GM18858 (cell line): ENCODE data around the gene SLC38A11.

Experiments used
- ATAC-seq: cut with Tn5 transposase; IDR thresholded peaks from one replicate; pipeline ENCODE4 v1.9.1; 2021; ENCODE audit not compliant: unreplicated experiment

SLC38A11 gene

GRCh38 chr2:164917296-164917903 lies 37.9 kb downstream of the SLC38A11 start:
- no peak for ATAC-seq

GRCh38 chr2:164915566-164915965 lies 39.8 kb downstream of the SLC38A11 start:
- no peak for ATAC-seq

GRCh38 chr2:164913640-164914350 lies 41.5 kb downstream of the SLC38A11 start:
- ATAC-seq, result no peak

- ATAC-seq, result no peak
These were observed 42.3 kb downstream of the SLC38A11 start for GRCh38 chr2:164913011-164913410.

- no peak for ATAC-seq
These were observed 43.5 kb downstream of the SLC38A11 start for GRCh38 chr2:164911832-164912231.

- peak; percentile 71 for ATAC-seq
These were observed 45.0 kb downstream of the SLC38A11 start for GRCh38 chr2:164910101-164910899.

- ATAC-seq, result no peak
These were observed 48.4 kb downstream of the SLC38A11 start for GRCh38 chr2:164906947-164907346.

- no peak for ATAC-seq
These were observed 50.0 kb downstream of the SLC38A11 start for GRCh38 chr2:164905307-164905706.

- ATAC-seq, result no peak
These were observed 51.4 kb downstream of the SLC38A11 start for GRCh38 chr2:164903951-164904350.

GRCh38 chr2:164903204-164903603 lies 52.1 kb downstream of the SLC38A11 start:
- ATAC-seq, result no peak

- ATAC-seq, result no peak
These were observed 56.2 kb downstream of the SLC38A11 start for GRCh38 chr2:164899121-164899520.

- ATAC-seq, result no peak
These were observed 56.9 kb downstream of the SLC38A11 start for GRCh38 chr2:164898475-164898874.

- ATAC-seq, result no peak
These were observed 57.7 kb downstream of the SLC38A11 start for GRCh38 chr2:164897469-164898260.

- peak; percentile 99 for ATAC-seq
These were observed 58.5 kb downstream of the SLC38A11 start for GRCh38 chr2:164896634-164897355.

- no peak for ATAC-seq
These were observed 59.1 kb downstream of the SLC38A11 start for GRCh38 chr2:164896226-164896625.

GRCh38 chr2:164891460-164891859 lies 63.9 kb downstream of the SLC38A11 start:
- no peak for ATAC-seq

- ATAC-seq, result no peak
These were observed 64.8 kb downstream of the SLC38A11 start for GRCh38 chr2:164890544-164890943.

- no peak for ATAC-seq
These were observed 66.7 kb downstream of the SLC38A11 start for GRCh38 chr2:164888592-164888991.

GRCh38 chr2:164887434-164888144 lies 67.7 kb downstream of the SLC38A11 start:
- ATAC-seq, result no peak

GRCh38 chr2:164882276-164882675 lies 73.0 kb downstream of the SLC38A11 start:
- no peak for ATAC-seq
